HG02938 (cell line): ENCODE measurements around the gene SLC22A3.

ENCODE experiments used
- ATAC-seq: cut with Tn5 transposase; IDR thresholded peaks from one replicate; pipeline ENCODE4 v1.9.1; 2021; ENCODE audit warnings: mild to moderate bottlenecking, moderate library complexity; ENCODE audit not compliant: unreplicated experiment

SLC22A3 gene

GRCh38 chr6:160400446-160400845, 52.3 kb downstream of the SLC22A3 start:
- ATAC-seq, result no peak

DNA sequence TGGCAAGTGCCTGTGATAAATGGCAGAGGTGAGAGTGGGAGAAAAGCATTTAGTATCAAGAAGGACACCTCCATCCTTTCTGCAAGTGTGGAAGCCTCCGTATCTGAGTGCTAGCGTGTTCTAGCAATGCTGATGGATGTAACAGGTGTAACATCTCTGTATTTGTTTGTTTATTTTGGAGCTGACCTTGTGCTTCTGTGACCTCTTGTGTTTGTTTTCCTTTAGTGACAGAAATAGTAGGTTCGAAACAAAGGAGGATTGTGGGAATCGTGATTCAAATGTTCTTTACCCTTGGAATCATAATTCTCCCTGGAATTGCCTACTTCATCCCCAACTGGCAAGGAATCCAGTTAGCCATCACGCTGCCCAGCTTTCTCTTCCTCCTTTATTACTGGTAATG, 60.4 kb downstream of the SLC22A3 start:
- ATAC-seq, result no peak

DNA sequence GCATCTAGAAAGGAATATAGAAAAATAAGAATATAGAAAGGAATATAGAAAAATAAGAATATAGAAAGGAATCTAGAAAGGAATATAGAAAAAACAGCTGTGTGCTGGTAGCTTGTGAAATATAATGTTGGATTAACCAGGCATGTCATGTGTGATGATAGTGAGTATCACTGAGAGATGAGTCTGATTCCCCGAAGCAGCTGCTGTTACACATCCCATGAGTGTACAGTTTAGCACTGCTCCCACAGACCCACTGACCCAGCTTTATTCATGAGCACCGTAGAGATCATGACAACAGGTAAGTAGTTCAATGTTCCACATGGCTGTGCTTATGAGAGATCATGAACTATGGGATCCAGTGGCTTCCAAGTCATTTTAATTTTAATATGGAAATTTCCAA, 64.8 kb downstream of the SLC22A3 start:
- ATAC-seq, result no peak

DNA sequence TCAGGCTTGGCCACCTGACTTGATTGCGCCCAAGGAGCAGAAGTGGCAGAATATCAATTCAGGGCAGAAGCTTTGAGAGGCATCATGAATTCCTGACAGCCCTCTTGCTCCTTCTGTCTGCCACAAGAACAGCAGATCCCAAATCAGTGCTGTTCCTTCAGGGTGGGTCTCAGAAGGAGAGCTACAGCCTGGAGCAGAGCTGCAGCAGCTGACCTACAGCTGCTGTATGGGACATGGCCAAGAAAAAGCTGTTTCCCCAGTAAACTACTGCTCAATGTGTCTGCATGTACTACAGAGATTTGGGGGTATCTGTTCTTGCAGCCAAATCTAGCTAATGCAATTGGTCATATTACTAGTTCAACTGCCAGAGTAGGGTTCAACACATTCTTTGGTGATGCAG, 69.0 kb downstream of the SLC22A3 start:
- no peak for ATAC-seq

DNA sequence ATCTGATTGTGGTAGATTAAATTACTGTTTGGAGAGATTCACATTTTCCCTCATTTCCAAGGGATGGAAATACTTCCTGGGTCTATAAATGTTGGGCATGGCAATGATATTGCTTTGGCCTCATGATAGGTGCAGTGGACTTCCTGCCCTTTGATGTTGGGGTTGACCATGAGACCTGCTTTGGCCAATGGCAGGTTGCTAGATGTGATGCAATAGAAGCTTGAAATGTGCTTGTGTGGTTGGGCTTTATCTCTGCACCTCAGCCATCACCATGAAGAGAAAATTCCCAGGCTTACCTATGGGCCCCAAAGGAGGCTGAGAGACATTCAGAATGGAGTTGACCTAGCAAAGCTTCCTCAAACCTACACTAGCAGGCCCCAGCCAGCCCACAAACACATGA, 69.4 kb downstream of the SLC22A3 start:
- no peak for ATAC-seq

- no peak for ATAC-seq
Measured at GRCh38 chr6:160418370-160418769, 70.2 kb downstream of the SLC22A3 start.

DNA sequence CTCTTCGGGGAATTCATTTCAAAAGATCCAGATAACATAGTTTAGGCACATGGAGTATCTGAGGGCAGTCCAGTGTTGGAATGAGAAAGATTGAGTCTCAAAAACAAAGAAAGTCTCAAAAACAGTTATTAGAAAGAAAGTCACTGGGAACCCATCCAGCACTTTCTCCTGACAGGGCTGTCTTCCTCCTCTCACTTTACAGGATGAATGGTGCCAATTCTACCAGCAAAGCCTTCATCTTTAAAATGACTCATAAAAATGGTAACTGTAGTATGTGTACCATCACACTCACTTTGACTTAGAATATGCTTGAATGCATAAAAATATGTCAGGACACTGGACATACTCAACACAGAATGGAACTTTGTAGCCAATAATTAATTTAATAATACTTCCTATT, 71.3 kb downstream of the SLC22A3 start:
- ATAC-seq, result no peak

GRCh38 chr6:160420253-160420968, 72.2 kb downstream of the SLC22A3 start:
- no peak for ATAC-seq

DNA sequence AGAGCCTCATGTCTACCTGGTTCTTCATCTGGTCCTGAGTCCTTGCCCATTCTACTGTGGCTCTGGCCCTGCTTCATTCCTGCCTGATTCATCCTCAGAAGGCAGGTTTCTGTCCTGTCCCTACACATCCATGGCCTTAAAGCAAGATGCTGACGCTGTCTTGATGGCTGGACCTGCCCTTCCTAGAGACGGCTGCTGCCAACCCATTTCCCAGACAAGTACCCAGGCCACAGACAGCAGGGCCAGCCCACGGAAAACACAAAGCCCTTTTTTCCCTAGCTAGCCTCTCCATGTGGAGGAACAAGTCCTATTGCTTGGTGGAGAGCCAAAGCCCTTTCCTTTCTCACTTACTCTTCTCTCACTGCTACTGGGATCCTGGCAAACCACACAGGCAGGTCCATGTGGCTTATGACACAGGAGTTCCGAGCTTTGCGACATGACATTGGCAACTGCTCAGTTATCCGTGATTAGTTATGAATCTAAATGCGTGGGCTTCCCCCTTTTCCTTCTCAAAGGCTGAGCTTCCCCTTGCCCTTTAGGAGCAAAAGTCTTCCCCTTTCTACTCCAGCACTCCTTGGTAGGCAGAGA, 72.9 kb downstream of the SLC22A3 start:
- ATAC-seq, result no peak

- no peak for ATAC-seq
Measured at GRCh38 chr6:160421854-160422253, 73.7 kb downstream of the SLC22A3 start.

GRCh38 chr6:160424256-160424655, 76.1 kb downstream of the SLC22A3 start:
- ATAC-seq, result no peak

DNA sequence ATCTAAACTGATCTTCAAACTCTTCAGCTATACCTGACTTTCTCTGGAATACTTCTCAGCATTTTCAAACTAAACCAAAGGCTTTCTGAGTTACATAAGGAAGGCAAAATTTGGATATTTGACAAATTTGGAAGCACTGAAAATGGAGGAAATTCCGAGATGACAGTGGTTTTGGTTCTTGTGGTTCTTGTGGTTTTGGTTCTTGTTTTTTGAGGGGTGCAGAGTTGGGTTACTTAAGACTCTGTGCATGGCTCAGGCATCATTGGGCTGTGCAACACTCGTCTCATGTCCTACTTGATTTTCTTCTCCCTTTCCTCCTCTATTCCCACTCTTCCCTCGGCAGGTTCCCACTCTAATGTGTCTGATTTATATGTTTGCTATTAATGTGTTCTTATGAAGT, 78.0 kb downstream of the SLC22A3 start:
- no peak for ATAC-seq

GRCh38 chr6:160427312-160428068, 79.3 kb downstream of the SLC22A3 start:
- no peak for ATAC-seq

DNA sequence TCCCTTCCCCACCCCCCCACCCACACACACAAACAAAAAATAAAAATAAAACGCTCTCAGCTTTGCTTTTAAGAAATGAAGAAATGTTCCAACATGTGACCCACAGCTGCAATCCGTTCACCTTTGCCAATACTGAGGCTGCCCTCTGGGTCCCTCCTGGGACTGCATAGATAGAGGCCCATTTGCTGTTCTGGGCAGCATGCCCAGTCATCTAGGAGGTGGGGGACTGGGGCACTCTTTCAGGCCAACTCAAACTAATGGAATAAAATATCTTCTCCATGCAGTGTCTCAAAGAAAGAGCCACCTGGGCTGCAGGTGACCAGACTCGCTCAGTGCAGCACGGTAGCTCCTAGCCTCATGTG, 79.9 kb downstream of the SLC22A3 start:
- ATAC-seq, result no peak

DNA sequence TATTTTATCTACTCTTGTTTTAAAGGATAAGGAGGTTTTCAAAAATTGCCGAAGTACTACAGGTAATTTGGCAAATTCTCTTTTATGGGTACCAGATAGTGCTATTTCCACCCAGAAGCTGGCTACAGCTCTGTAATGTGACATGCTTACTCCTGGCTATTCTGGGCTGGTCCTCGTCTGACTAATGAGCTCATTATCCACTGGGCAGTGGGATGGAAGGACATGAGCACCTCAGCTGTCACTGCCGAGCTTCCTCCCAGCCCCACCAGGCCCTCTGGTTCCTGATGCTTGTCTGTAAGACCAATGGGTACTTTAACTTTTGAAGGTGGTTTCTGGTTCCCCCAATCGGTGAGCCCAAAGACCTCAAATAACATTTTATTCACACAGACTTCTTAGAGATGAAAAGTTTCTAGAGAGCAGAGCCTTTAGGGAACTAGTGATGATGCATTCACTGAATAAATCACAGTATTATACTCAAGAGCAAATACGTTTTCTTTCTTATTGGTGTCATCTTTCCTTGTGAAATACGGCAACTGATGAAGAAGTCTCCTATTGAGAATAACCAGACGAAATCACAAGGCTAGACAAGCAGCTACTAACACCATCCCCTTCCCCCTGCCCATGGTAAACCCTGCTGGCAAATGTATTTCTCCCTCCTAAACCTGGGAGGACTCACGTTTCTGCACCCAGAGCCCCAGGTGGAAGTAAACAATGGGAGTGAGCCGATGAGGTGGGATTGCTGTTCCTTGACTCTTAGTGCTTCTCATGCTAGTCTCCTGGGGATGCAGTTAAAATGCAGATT, 80.8 kb downstream of the SLC22A3 start:
- no peak for ATAC-seq

- ATAC-seq, result no peak
Measured at GRCh38 chr6:160429620-160429895, 81.4 kb downstream of the SLC22A3 start.

GRCh38 chr6:160430203-160430602, 82.0 kb downstream of the SLC22A3 start:
- no peak for ATAC-seq

GRCh38 chr6:160430751-160431150, 82.6 kb downstream of the SLC22A3 start:
- no peak for ATAC-seq

DNA sequence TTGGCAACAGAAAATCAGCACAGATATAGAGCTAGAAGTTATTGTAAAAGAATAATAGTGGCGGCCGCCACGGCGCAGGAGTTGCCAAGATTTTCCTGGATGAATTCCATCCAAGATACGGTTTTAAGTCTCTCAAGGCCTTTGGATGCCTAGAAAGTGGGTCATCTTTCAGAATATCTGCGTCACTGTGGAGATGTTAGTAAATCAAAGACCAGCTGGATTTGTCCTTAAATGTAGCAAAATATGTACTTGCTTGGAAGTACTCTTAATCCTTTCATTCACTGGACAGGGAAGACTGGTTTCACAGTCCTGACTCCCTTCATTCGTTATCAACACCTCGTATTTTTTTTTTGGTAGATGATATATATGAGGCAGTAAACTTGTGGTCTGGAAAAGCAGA, 83.0 kb downstream of the SLC22A3 start:
- ATAC-seq, result no peak

DNA sequence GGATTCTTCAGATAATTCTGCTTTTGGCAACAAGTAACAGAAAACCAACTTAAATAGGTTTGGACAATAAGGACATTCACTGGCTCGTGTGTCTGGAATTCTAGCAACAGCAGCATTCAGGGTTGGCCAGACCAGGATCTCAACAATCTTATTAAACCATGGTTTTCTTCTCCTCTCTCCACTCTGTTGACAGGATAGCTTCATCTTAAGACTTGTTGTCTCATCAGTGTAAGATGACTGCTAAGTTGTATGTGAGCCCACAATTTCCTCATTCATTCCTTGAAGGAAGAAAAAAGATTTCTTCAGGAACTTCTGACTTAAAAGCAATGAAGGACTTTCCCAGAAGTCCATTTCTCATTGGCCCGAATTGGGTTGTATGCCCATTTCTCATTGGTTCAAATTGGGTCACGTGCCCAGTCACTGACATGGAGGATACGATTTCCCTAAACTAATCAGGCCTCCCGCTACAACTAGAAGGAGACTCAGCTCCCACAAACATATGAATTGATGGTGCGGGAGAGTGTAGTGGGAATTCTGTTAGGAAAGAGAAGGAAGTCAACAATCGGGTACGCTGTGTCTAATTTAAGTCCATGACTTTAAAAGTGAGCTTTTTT, 83.7 kb downstream of the SLC22A3 start:
- ATAC-seq, result no peak

- ATAC-seq, result no peak
Measured at GRCh38 chr6:160435935-160436334, 87.8 kb downstream of the SLC22A3 start.
